CD1c-positive myeloid dendritic cell (primary cell): ENCODE results near the gene TCF3.
"Not testable (repeated sequence)": the region's sequence is repeated elsewhere in the genome, so short reads cannot be mapped to it uniquely, and the experiment has no call there.

Experiments
- DNase-seq: peaks from one replicate; pipeline ENCODE4 v3.0.0-alpha.2; 2016; ENCODE audit errors: extremely low spot score

Gene TCF3

DNA sequence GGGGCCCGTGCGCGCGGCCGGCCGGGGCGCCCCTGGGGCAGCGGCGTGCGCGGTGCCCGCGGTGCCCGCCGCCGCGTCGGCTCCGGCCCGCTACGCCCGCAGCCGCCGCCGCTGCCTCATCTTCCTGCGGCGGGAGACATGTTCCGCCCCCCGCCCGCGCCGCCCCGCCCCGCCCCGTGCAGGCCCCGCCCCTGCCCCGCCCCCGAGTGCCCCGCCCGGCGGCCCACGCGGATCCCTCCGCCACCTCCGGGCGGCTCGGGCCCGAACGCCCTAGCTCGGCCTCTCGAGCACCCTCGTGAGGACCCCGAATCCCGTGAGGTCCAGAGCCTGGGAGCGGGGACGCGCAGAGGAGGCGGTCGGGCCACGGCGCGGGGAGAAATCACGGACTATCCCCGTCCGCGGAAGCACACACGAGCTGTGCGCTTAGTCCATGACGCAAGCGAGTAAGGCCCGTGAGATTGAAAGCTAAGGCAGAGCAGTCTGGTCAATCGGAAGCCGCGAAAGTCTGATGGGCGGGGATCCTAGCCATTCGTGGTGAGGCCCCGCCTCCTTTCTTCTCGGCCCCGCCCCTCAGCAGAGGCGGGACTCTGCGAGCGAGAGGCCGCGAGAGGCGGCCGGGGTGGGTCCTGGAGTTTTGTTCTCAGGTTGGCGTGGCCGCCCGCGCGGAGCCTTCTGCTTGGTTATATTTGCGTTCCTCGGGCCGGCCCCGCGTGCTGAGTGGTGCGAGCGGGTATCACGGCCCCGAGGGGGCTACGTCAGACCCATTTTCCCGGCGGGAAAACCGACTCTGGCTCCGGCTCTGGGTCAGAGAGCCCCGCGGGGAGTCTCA, at the start of gene TCF3:
TCF3 (minus strand) TSS at position 145 of the 829 bp plus-strand sequence. CDS start 2,367 bp downstream, outside the sequence.
- DNase-seq = peak; percentile 99

DNA sequence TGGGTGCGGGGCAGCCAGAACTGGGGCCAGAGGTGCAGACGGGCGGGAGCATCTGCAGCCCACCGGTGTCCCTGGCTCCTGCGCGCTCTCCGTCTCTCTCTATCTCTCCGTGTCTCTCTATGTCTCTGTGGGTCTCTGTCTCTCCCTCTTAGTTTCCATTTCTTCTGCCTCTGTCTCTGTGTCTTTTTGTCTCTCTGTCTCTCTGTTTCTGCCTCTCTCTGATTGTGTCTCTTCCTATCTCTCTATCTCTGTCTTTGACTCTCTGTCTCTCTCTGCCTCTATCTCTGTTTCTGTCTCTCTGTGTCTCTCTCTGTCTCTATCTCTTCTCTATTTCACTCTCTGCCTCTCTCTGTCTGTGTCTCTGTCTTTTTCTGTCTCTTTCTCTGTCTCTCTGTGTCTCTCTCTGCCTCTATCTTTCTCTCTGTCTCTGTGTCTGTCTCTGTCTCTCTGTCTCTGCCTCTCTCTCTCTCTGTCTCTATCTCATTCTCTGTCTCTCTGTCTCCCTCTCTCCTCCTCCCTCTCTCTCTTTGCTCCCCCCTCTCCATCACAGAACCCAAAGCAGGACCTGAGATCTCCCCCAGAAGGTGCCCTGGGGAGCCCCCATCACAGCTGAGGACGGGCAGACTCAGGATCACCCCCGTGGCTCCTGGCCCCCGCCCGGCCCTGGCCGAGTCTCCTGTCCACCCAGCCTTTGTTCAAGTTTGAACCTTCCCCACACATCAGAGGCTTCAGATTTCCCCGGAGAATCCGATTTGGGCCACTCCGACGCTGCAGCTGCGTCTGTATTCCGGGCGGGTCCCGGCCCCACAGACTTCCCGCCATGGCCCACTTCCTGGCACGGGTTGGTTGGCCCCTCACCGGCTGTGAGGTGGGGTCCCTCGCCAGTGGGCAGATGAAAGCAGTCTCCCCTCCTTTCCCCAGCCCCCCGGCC, 48.6 kb upstream of the TCF3 start:
- DNase-seq = no peak

DNA sequence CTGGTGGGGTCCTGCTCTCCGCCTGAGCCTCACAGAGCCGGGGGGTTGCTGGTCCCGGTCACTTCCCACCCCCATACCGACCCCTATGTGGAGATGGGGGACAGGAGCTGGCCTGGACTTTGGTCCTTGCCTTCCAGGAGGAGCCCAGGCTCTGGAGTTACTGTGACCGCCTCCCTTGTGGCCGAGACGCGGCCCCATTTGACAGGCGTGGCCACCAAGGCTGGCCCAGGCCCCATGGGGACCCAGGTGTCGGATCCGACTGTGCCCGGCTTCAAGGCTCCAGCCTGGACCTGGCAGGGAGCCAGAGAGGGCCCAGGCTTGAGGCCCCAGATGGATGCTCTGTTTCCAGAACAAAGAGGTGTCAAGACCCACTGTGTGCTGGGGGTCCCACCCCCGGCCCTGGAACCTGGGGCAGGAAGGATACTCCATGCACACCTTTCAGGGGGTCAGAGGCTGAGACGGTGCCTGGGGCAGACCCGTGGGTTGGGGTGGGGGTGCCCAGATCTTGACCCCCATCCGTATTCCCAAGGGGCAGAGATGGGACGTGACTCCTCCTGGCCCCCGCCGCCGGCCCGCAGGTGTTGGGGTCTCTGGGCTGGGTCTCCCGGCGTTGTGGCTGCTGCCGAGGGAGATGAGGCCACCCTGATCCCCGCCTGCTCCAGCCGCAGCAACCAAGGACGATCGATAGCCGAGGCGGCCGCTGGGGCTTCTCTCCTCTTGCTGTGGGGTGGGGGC, 47.8 kb upstream of the TCF3 start:
- no peak for DNase-seq

DNA sequence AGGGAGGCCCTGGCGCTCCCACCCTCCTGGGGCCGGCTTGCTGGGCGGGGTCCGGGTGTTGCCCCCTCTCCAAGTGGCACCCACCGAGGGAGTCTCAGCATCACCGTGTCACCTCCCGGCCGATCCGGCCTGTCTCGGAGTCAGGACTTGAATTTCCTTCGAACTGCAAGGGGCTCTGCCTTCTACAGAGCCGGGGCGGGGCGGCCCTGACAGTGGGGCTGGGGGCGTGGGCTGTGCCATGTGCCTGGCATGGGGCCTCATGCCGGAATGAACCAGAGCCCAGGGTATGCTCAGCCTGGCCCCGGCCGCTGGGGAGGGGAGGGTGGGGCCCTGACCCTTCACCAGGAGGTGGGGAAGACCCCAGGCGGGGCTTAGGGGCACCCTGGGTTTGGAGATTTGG, 47.0 kb upstream of the TCF3 start:
- DNase-seq = no peak

DNA sequence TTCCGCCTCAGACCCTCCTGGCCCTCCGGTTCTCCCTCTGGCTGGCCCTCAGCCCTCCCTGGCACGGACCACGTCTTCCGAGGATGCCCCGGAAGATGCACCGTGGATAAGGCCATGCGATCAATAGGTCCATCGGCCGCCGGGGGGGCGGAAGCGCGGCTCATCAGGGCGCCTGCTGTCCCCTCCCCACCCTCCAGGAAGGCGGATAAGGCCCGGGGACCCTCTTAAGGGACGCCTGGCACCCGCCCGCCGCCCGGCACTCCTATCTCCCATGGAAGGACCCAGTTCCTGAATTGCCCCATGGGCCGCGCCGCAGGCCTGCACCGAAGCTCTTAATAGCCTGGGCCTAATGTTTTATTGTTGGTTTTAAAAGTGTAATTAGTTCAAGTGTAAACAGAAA, 46.2 kb upstream of the TCF3 start:
- no peak for DNase-seq

DNA sequence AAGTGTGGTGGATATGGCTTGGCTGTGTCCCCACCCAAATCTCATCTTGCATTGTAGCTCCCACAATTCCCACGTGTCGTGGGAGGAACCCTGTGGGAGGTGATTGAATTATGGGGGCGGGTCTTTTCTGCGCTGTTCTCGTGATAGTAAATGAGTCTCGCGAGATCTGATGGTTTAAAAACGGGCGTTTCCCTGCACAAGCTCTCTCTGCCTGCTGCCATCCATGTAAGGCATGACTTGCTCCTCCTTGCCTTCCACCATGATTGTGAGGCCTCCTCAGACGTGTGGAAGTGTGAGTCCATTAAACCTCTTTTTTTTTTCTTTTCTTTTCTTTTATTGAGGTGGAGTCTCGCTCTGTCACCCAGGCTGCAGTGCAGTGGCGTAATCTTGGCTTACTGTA, 43.1 kb upstream of the TCF3 start:
- not testable (repeated sequence) for DNase-seq

DNA sequence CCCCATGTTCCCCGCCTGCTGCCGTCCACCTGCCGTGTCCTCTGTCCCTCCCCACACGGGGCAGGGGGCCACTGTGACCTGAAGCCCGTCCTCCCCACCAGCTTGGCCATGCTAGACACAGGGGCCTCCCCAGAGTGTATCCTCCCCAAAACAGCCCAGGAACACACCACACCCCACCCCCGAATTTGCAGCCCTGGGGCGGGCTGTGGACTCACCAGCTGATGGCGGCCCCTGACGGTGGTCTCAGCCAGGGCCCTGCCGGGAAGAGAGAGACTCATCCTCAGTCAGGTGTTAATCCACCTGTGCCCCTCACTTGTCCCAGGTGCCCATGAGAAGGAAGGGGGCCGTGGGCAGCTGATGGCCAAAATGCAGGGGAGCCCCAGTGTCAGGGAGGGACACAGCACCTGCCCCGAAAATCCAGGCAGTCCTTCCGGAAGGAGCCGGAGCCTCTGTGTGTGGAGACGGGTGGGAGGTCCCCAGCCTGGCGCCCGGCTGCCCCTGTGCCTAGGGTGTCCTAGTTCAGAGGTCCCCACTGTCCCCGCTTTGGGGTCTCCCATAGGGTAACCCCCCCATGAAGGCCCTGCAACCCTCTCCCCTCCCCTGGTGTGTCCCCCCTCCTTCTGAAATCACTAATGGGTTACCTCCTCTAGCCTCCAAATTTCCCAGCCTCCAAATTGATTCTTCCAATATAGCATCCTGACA, 39.3 kb upstream of the TCF3 start:
- DNase-seq = no peak

DNA sequence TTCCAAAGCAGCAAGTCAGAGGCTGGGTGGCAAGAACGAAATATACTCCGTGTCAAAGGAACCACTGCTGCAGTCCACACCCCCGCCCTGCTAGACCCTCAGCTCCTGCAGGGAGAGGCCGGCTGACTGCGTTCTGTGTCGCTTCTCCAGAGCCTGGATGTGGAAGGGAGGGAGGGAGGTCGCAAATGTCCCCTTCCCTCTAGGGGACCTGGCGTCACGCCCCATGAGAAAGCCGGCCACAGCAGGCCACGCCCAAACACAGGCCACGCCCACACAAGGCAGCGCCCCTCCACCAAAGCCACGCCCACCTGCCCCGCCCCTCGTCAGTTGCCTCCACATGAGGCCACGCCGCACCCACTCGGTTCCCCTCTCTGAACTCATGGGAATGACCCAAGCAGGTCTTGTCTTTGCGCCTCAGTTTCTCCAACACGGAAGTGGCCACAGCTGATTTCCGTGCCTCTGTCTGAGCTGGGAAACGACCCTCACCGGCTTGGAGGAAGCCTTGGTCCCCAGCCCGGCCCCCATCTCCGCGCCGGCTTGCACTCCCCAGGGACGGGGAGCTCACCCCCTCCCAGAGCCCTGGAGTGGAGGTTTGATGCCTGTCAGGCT, 38.4 kb upstream of the TCF3 start:
- peak; percentile 64 for DNase-seq

DNA sequence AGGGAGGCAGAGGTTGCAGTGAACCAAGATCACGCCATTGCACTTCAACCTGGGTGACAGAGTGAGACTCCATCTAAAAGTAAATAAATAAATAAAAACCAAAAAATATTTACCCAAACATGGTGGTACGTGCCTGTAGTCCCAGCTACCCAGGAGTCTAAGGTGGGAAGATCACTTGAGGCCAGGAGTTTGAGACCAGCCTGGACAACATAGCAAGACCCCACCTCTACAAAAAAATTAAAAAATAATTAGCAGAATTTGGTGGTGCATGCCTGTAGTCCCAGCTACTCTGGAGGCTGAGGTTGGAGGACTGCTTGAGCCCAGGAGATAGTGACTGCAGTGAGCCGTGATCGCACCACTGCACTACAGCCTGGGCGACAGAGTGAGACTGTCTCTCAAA, 33.4 kb upstream of the TCF3 start:
- DNase-seq = not testable (repeated sequence)

DNA sequence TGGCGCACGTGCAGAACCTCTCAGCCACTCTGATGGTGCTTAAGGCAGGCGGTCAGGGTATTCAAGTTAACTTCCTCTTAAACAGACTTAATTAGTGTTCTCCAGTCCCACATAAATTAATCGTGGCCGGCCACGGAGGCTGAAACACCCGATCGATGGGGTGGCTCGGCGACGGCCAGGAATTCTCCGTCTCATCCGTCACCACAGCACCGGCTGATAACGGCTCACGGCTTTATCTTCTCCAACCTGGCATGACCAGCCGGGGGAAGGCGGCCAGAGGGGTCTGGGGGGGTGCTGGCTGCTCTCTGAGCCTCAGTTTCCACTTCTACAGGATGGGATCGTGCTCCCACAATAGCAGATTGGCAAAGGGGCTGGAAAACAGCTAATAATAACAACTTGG, 32.6 kb upstream of the TCF3 start:
- no peak for DNase-seq

DNA sequence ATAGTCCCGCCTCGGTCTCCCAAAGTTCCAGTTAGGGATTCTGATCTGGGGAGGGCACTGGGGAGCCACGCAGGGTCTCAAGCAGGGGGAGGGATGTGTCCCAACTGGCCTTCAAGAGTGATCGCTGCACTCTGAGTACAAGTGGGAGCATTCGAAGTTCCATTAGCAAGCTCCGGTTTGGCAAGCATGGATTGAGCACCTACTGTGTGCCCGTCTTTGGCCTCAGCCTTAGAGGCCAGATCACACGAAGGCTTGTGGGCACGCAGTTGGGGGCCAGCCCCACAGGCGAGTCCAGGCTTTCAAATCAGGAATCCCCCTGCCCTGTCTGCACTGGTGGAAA, 32.1 kb upstream of the TCF3 start:
- DNase-seq = no peak

DNA sequence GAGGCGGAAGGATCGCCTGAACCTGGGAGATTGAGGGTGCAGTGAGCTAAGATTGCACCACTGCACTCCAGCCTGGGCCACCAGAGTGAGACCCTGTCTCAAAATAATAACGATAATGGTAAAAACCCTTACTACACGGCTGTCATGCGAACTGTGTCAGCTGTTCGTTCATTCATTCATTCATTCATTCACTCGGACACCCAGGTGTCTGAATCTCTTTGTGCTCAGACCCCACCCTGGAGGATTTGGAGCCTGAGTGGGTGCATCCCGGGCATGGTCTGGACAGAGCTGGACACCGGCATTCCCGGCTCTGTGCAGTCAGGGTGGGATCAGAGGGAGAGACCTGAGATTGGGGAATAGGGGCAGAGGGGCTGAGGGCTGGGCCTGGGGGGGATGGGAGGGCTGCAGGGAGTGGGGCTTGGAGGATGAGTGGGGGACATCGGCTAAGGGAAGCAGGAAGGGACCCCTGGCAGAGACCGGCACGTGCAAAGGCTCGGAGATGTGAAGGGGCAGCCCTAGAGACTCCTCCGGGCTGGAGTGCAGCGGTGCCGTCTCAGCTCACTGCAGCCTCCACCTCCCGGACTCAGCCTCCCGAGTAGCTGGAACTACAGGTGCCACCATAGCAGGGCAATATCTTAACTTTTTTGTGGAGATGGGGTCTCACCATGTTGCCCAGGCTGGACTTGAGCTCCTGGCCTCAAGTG, 31.6 kb upstream of the TCF3 start:
- DNase-seq = no peak

DNA sequence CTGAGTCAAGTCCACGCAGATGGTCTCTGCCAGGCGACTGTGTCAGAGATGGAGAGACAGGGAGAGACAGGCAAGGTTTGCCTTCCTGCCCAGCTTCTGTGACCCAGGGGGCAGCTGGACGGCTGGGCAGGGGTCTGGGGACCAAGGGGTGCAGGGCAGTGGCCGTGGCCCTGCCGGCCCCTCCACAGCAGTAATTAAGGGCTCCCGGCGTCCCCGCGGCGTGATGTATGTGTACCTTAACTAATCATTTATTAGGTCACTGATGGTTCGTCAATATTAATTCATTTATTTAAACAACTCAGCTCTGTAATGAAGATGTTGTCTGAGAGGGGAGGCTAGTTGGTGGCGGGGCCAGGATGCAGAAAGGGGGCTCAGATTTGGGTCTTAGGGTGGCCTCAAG, 28.6 kb upstream of the TCF3 start:
- DNase-seq = no peak

DNA sequence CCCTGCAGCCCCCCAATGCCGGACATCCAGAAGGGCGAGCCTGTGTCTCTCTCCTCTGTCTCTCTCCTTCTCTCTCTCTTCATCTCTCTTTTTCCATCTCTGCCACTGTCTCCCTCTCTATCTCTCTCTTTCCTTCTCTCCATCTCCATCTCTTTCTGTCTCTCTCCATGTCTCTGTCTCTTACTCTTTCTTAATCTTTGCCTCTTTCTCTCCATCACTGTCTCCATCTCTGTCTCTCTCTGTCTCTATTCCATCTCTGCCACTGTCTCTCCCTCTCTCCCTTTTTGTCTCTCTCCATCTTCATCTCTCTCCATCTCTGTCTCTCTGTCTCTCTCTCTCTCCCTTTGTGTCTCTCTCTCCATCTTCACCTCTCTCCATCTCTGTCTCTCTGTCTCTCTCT, 25.7 kb upstream of the TCF3 start:
- no peak for DNase-seq

DNA sequence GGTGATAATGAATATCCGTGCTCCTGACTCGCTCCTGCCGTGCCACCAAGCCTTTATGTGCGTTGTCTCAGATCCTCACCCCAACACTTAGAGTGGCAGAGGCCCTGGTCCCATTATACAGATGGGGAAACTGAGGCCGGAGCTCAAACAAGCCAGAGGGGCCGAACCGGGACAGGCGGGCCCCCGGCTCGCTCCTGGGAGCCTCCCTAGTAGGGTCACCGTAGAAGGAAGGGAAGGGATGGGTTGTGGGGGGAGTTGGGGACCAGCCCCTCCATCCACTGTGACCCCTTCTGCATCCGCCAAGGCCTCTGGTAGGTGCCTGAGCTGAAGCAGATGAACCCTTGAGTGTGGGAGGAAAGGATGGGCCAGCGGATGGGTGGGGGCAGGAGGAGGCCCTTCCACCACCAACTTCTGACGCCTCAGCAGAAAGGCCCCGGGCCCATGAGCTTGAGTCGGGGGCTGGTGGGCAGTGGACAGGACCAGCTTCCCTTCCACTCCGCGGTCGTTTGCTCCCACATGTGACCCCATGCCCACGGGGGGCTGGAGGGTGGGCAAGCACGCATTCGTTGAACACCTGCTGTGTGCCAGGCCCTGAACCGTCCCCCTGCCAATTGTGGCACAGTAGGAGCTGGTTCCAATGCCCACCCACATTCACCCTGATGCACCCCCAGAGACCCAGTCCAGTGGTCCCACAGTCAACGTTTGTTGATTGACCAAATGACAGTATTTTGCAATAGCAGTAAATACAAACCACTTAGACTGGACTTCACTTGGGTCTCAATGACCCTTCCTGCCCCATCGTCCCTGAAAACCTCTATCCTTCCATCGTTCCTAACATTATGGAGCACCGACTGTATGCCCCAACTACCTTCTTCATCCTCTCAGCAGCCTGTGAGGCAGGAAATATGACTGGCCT, 24.2 kb upstream of the TCF3 start:
- DNase-seq = no peak

DNA sequence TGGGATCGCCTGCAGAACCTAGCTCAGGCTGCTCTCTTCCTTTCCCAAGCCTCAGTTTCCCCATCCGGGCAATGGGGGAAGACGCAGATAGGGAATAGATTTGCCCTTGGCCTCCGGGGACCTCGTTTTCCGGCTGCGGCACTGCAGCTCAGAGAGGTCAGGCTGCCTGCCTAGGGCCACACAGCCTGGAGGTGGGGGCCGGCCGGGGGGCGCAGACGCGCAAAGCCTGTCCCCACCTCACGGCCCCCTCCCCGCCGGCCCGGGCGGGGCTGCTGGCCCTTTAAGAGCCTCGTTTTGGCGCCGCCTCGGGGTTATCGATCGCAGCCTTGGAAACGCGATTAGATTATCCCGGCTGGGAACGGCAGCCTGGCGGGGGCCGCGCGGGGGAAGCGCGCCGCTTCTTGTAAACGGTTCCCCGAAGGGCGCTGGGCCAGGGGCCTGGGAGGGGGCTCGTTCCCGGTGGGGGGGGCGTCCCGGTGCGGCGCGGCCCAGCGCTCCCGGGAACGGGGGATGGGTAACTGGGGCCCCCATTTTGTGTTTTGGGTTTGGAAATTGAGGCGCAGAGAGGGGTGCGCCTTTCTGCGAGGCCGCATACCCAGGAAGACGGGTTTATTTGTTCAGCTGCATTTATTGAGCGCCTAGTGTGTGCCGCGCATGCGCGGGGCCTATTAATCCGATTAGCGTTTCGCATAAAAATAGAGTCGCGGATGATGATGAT, 23.4 kb upstream of the TCF3 start:
- no peak for DNase-seq

DNA sequence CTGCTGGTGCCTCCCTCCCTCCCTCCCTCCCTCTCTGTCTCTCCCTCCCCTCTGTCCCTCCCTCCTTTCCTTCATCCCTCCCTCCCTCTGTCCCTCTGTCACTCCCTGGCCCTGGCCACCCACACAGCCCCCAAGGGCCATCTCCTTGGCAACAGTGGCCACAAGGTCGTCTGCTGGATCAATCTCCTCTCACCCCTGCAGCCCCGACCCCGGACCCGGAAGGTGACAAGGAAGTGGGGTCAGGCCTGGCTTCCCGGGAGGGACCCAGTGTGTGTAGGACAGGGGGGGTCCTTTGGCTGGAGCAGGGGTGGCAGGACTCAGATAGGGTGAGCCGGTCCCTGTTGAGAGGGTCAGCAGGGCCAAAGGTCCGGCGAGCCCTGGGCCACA, 21.9 kb upstream of the TCF3 start:
- DNase-seq = no peak

DNA sequence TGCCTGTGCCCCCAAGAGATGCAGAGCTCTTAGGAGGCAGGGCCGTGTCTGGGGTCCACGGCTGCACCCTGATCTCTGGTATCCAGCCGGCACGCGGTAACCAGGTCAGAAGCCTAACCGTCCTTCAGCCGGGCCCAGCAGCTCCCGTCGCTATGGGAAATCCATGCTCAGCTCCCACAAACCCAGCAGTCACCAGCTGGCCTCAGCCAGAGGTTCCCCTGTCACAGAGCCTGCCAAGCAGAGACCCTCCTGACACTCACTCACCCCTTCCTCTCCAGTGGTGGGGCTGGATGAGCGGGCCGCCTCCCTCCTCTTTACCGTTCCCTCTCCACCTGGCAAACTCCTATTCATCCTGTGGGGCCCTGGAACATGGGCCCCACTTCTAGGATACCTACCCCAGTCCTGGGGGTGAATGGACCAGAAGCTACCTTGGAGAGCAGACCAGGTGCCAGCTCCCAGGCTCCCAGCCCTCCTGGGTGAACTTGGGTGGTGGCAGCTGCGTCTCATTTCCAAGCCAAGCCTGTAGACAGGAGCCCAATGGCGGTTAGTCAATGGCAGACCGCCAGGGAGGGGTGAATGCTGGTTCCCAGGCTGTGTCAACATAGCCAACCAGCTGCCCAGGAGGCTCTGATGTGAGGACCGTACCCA, 21.4 kb upstream of the TCF3 start:
- DNase-seq = no peak
